Tibial nerve (tissue), 4 donors: Measurements from ENCODE around the gene ARID1B. TPM values are rescaled to one million over a fixed set of nuclear protein-coding genes. Genes with fewer than 3 reads are reported as not detected.
A peak's percentile ranks its signal among the peaks of the same experiment; 100 is the strongest.

Source experiments
- DNase-seq, 2 donors: peaks; one replicate each; pipeline ENCODE4 v3.0.0-alpha.2; 2019; ENCODE audit warnings: low spot score in 2 of 2
- H3K27ac ChIP-seq, 4 donors: fragments of 200-600 bp; sonication (generic) in 3 of 4; one replicate each; pipeline ENCODE4 v1.5.1; 2017 to 2019; ENCODE audit warnings: mild to moderate bottlenecking in 1 of 4
- H3K27me3 ChIP-seq, 2 donors: fragments of 200-600 bp; sonication (generic) in 1 of 2; one replicate each; pipeline versions ENCODE4 v1.5.1 to v1.6.0; 2017 to 2019
- H3K36me3 ChIP-seq, 3 donors: fragments of 200-600 bp; sonication (generic); one replicate each; pipeline ENCODE4 v1.5.1; 2018 to 2019
- H3K4me1 ChIP-seq, 4 donors: fragments of 200-600 bp; sonication (generic) in 3 of 4; one replicate each; pipeline ENCODE4 v1.5.1; 2017 to 2019
- H3K4me3 ChIP-seq, 4 donors: fragments of 200-600 bp; sonication (generic) in 3 of 4; one replicate each; pipeline ENCODE4 v1.5.1; 2017 to 2019; ENCODE audit warnings: mild to moderate bottlenecking in 1 of 4, moderate library complexity in 1 of 4
- H3K9me3 ChIP-seq, 4 donors: fragments of 200-600 bp; sonication (generic) in 3 of 4; one replicate each; pipeline ENCODE4 v1.5.1; 2017 to 2019
- CTCF ChIP-seq, 5 experiments: fragments of 200-600 bp in 3 of 5; fragments of 450-650 bp in 2 of 5; sonication (generic) in 3 of 5; IDR thresholded peaks; one replicate each; pipeline ENCODE4 v1.5.1; 2016 to 2019; ENCODE audit warnings: antibody characterized with exemption in 5 of 5, mild to moderate bottlenecking in 3 of 5, moderate library complexity in 2 of 5
- EP300 ChIP-seq, 2 donors: sonication (generic); formaldehyde crosslinking; IDR thresholded peaks; one replicate each; pipeline ENCODE4 v1.6.1; 2017; ENCODE audit warnings: antibody characterized with exemption in 2 of 2, mild to moderate bottlenecking in 1 of 2
- POLR2A ChIP-seq, 2 donors: fragments of 450-650 bp; IDR thresholded peaks; one replicate each; pipeline ENCODE4 v1.6.1; 2017; ENCODE audit warnings: antibody characterized with exemption in 2 of 2, mild to moderate bottlenecking in 2 of 2, moderate library complexity in 2 of 2
- WGBS, 2 donors: methylation state at CpG; one replicate each; pipeline ENCODE4 v1.1.5; 2018; 5-methylcytosine and 5-hydroxymethylcytosine counted together
- total RNA-seq, 4 donors: library from RNA; depleted of rRNA; stranded (reverse); fragments of >200 nt; gene quantifications; one replicate each; pipeline ENCODE4 v1.1.0, GENCODE V29; 2016

The ARID1B gene
- total RNA-seq, 4 donors from 2014 or later: 91.5 to 123 (median 110) TPM

DNA sequence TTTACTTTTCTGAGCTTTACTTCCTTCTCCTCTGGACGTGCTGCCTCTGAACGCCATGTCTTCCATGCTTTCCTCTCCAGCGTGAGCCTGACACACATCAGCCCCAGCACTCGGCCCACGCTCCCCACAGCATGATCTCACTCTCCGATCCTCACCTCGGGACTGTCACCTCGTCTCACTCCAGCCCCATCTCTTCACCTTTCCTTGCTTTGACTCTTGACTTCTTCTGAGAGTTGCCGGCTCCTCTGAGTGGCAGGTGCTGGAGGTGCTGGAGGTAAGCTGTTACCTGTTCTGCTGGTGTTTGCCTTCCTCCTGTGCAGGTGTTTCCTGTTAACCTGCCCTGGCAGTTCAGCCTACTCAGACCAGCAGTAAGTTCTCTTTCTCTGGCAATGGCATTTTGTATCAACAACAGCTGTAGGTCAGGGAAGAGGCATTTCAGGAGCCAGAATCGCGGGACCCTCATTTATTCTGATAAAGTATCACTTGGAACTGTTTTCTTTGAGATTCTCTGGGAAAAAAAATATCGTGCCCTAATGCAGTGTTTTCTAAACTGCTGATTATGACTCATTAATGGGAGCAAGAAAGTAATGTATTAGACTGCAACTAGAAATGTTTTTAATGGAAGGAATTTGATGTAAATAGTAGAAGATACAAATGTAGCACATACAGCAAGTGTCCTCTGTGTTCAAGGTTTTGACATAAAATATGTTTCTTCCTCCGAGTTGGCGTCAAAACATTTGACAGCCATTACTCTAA lies 106.5 kb downstream of the ARID1B start:
- H3K9me3 ChIP-seq: no peaks in the 10 kb centered on the region
- H3K36me3 ChIP-seq: no peaks in the 10 kb centered on the region
- no peak overlapping the region for H3K27ac ChIP-seq
- H3K27me3 ChIP-seq: no peaks in the 10 kb centered on the region
- no peak for DNase-seq
- no peak for TF ChIP-seq EP300 (IDR thresholded peaks at IDR 0.05)
- no peak for TF ChIP-seq POLR2A (IDR thresholded peaks at IDR 0.05)
- no peak for TF ChIP-seq CTCF (IDR thresholded peaks at IDR 0.05)
- WGBS, 2 donors: 73 to 74% methylated on average over 14 of the region's 14 CpGs
- H3K4me1 ChIP-seq: peaks cover 0 to 65% (median 29%) of the 10 kb centered on the region in 4 donors
- H3K4me3 ChIP-seq: no peak overlapping the region

- WGBS, 2 donors: 98% methylated on average over 4 of the region's 4 CpGs
- H3K36me3 ChIP-seq: no peaks in the 10 kb centered on the region
- H3K27ac ChIP-seq: no peak overlapping the region
- no peaks in the 10 kb centered on the region for H3K9me3 ChIP-seq
- no peak overlapping the region for H3K4me3 ChIP-seq
- DNase-seq: no peak
- peaks cover 0 to 65% (median 25%) of the 10 kb centered on the region in 4 donors for H3K4me1 ChIP-seq
- no peaks in the 10 kb centered on the region for H3K27me3 ChIP-seq
- TF ChIP-seq EP300 (IDR thresholded peaks at IDR 0.05) (no peak), POLR2A (IDR thresholded peaks at IDR 0.05) (no peak)
These were observed 107.1 kb downstream of the ARID1B start for GRCh38 chr6:156884306-156884705.

DNA sequence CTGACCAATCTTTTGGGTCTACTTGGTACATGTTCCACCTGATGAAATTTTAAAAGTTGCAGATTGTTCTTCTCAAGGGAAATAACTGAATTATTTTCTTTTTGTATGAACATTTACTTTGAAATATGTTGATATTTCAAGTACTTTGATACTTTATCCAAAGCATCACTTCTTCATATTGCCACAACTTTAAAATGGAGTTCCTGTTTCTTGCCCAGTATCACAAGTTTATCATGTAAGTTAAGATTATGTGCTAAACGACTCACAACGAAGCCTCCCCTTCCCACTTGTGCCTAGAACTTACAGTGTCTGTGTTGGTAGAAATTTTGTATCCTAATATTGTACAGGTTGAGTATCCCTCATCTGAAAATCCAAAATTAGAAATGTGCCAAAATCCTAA lies 108.4 kb downstream of the ARID1B start:
- DNase-seq: no peak
- peaks cover 0 to 70% (median 30%) of the 10 kb centered on the region in 4 donors for H3K4me1 ChIP-seq

DNA sequence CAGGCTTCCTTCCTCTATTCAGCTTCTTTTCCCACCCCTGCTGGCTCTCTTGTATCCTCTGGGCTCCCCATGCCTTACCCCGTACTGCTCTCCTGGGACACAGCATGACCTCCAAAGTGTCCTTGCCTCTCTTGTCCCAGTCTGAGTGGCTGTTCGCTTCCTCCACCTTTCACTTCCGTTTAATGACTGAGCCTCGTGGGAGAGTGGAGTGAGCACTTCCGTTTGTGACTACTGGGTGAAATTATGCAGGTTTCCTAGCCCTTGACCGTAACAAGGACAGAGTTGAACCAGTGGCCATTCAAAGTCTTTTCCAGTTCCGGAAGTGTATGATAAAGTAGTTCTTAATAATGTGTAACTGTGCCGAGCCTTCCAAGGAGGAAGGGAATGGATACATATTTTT lies 109.2 kb downstream of the ARID1B start:
- Histone ChIP-seq H3K27me3 (no peaks in the 10 kb centered on the region), H3K36me3 (no peaks in the 10 kb centered on the region), H3K27ac (no peak overlapping the region), H3K4me1 (peaks cover 0 to 71% (median 29%) of the 10 kb centered on the region in 4 donors), H3K4me3 (no peak overlapping the region), H3K9me3 (no peaks in the 10 kb centered on the region)
- WGBS, 2 donors: 36 to 38% methylated on average over 8 of the region's 8 CpGs
- TF ChIP-seq CTCF (IDR thresholded peaks at IDR 0.05) (no peak), EP300 (IDR thresholded peaks at IDR 0.05) (no peak), POLR2A (IDR thresholded peaks at IDR 0.05) (no peak)
- no peak for DNase-seq

More for the DNA sequence above, 108.4 kb downstream of the ARID1B start:
- TF ChIP-seq CTCF (IDR thresholded peaks at IDR 0.05) (no peak), POLR2A (IDR thresholded peaks at IDR 0.05) (no peak), EP300 (IDR thresholded peaks at IDR 0.05) (no peak)
- WGBS, 2 donors: 83 to 85% methylated on average over 2 of the region's 2 CpGs
- no peak overlapping the region for H3K4me3 ChIP-seq
- no peaks in the 10 kb centered on the region for H3K9me3 ChIP-seq
- no peaks in the 10 kb centered on the region for H3K27me3 ChIP-seq
- H3K36me3 ChIP-seq: no peaks in the 10 kb centered on the region
- no peak overlapping the region for H3K27ac ChIP-seq

DNA sequence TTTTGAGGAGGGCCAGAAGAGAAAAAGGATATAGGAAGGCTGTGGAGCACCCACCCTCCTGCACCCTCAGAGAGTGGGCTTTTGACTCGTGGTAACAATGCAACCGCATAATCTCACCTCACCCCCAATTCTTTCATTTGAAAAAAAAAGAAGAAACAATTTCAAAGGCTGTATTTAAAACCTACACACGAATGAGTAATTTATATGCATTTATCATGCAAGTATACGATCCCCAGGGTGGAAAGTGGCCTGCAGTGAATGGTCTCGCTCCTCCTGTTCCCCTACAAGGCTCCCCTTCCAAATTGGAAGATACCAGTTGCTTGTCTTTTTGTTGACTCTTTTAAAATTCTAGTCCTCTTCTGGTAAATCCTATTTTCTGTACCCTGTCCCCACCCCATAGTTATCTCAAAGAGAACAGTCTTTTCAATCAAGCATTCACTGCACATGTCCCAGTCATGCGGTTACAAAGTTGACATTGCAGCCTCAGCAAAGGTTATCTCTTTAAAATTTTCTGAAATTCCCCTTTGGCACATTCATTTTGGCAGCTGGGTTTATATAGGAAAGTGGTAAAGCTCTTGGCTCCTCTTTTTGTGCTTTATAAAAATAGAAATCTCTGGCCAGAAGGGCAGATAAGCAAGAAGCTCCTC lies 110.6 kb downstream of the ARID1B start:
- Histone ChIP-seq H3K4me3 (no peak overlapping the region), H3K36me3 (peaks cover 0 to 2% (median 0%) of the 10 kb centered on the region in 3 donors), H3K4me1 (peaks cover 0 to 63% (median 26%) of the 10 kb centered on the region in 4 donors), H3K27ac (peak overlapping the region in 1 of 4 donors; percentile 18), H3K9me3 (no peaks in the 10 kb centered on the region), H3K27me3 (no peaks in the 10 kb centered on the region)
- WGBS, 2 donors: 64 to 69% methylated on average over 6 of the region's 6 CpGs
- TF ChIP-seq EP300 (IDR thresholded peaks at IDR 0.05) (no peak), CTCF (IDR thresholded peaks at IDR 0.05) (no peak)
- no peak for DNase-seq
